ENCODE measurements around the gene PHACTR1. TPM values are rescaled to one million over a fixed set of nuclear protein-coding genes. Genes with fewer than 3 reads are reported as not detected.

Gene PHACTR1
- total RNA-seq, 2 experiments from 2014 or later, result 0.11 TPM; not detected in 1

- H3K27me3 Mint-ChIP-seq, result peaks cover 4% of the 10 kb centered on the region
- ATAC-seq (no peak), DNase-seq (no peak)
- POLR2A ChIA-PET, result interaction anchor here (0.6 kb wide), 1 partner anchor 309 kb away, joined by 3 read pairs; no protein-coding TSS in a partner anchor
- CTCF ChIA-PET, result no interaction called here
- H3K36me3 Mint-ChIP-seq (ENCODE audit: low read depth), result no peaks in the 10 kb centered on the region
- intact Hi-C loops (cut with micrococcal nuclease), result no loop called here
- TF ChIP-seq CTCF (IDR thresholded peaks at IDR 0.05), result no peak
- no peak overlapping the region for H3K27ac Mint-ChIP-seq
- H3K4me3 Mint-ChIP-seq, result no peak overlapping the region
- H3K9me3 Mint-ChIP-seq, result no peaks in the 10 kb centered on the region
- no peaks in the 10 kb centered on the region for H3K4me1 Mint-ChIP-seq (ENCODE audit: low read depth)
Observed at GRCh38 chr6:12826584-12826983, 110.0 kb downstream of the PHACTR1 start.

DNA sequence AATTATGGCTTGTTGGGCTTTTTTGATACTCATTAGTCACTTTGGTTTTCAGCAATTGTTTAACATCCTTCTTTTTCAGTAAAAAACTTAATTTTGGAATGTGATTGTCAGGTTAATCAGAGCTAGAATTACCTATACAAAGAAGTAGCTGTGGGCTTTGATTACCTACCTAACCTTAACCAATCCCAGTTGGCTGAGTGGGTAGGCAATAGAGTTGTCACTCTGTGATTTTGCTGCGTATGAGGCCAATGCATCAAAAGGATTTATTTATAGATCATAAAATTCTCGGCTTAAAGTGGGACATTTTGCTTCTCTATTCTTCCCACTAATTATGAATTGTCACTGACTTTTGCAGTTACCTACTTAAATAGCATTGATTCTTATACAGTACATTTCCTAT is 111.4 kb downstream of the PHACTR1 start:
- no peaks in the 10 kb centered on the region for H3K36me3 Mint-ChIP-seq (ENCODE audit: low read depth)
- no peak overlapping the region for H3K27ac Mint-ChIP-seq
- no peak for TF ChIP-seq CTCF (IDR thresholded peaks at IDR 0.05)
- no peaks in the 10 kb centered on the region for H3K9me3 Mint-ChIP-seq
- intact Hi-C loops (cut with micrococcal nuclease), result no loop called here
- POLR2A ChIA-PET, result no interaction called here
- CTCF ChIA-PET, result no interaction called here
- H3K4me1 Mint-ChIP-seq (ENCODE audit: low read depth), result no peaks in the 10 kb centered on the region
- H3K27me3 Mint-ChIP-seq, result peaks cover 1% of the 10 kb centered on the region
- H3K4me3 Mint-ChIP-seq, result no peak overlapping the region
- no peak for DNase-seq
- ATAC-seq, result no peak

- CTCF ChIA-PET, result interaction anchor here (1.5 kb wide), 1 partner anchor 11 kb away, joined by 3 read pairs; no protein-coding TSS in a partner anchor
- POLR2A ChIA-PET, result no interaction called here
- Mint-ChIP-seq H3K4me3 (no peak overlapping the region), H3K9me3 (peaks cover 5% of the 10 kb centered on the region), H3K36me3 (ENCODE audit: low read depth) (no peaks in the 10 kb centered on the region), H3K27ac (no peak overlapping the region), H3K4me1 (ENCODE audit: low read depth) (no peaks in the 10 kb centered on the region), H3K27me3 (peaks cover 5% of the 10 kb centered on the region)
- ATAC-seq (no peak), DNase-seq (no peak)
- intact Hi-C loops (cut with micrococcal nuclease), result no loop called here
- TF ChIP-seq CTCF (IDR thresholded peaks at IDR 0.05), result no peak
Observed at GRCh38 chr6:12832226-12832735, 115.7 kb downstream of the PHACTR1 start.

DNA sequence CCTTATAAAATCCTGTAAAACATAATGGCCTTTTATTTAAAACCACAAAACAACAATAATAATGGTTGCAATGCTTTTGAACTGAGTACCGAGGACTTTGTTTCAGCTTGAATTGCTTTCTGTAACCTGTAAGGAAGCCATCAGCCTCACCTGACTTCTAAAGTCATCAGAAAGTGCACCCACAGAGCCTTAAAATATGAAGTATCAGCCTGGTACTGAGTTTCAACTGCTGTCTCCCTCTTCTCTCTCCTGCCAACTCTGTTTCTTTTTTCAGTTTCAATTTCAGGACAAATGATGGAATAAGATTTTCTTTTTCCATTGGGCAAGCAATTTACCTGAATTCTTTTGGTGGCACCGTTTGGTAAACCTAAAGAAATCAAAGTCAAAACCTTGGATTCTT is 119.4 kb downstream of the PHACTR1 start:
- ATAC-seq (no peak), DNase-seq (no peak)
- intact Hi-C loops (cut with micrococcal nuclease), result no loop called here
- ChIA-PET CTCF (no interaction called here), POLR2A (no interaction called here)
- no peak for TF ChIP-seq CTCF (IDR thresholded peaks at IDR 0.05)
- H3K27ac Mint-ChIP-seq, result no peak overlapping the region
- peaks cover 8% of the 10 kb centered on the region for H3K27me3 Mint-ChIP-seq
- no peaks in the 10 kb centered on the region for H3K4me1 Mint-ChIP-seq (ENCODE audit: low read depth)
- no peak overlapping the region for H3K4me3 Mint-ChIP-seq
- H3K36me3 Mint-ChIP-seq (ENCODE audit: low read depth), result no peaks in the 10 kb centered on the region
- peaks cover 5% of the 10 kb centered on the region for H3K9me3 Mint-ChIP-seq

DNA sequence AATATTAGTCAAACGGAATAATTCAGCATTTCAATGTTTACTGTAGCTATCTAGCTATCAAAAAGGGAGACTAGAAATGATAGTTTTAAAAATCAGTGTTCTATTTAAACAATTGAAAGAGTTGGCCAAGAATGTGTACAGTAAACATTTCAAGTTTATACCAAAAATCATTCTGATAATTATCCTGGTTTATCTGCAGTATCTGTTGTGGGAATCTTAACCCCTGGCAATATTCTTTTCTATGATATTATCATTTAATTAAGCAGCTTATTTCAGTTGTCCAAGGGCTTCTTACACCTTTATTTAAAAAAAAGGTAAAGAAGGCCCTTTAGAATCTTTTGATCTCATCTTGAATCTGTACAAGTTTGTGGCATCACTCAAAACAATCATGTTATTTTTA is 125.1 kb downstream of the PHACTR1 start:
- no peak for TF ChIP-seq CTCF (IDR thresholded peaks at IDR 0.05)
- H3K27me3 Mint-ChIP-seq, result peaks cover 4% of the 10 kb centered on the region
- peaks cover 4% of the 10 kb centered on the region for H3K9me3 Mint-ChIP-seq
- H3K36me3 Mint-ChIP-seq (ENCODE audit: low read depth), result no peaks in the 10 kb centered on the region
- intact Hi-C loops (cut with micrococcal nuclease), result no loop called here
- ATAC-seq (no peak), DNase-seq (no peak)
- POLR2A ChIA-PET, result no interaction called here
- no peak overlapping the region for H3K4me3 Mint-ChIP-seq
- CTCF ChIA-PET, result no interaction called here
- no peak overlapping the region for H3K27ac Mint-ChIP-seq
- H3K4me1 Mint-ChIP-seq (ENCODE audit: low read depth), result no peaks in the 10 kb centered on the region
